Hepatic stellate cell (primary cell): ENCODE results near the gene BLOC1S6.
"Not testable (repeated sequence)": the region's sequence is repeated elsewhere in the genome, so short reads cannot be mapped to it uniquely, and the experiment has no call there.

Source experiments
- DNase-seq: peaks from one replicate; pipeline ENCODE4 v3.0.0; 2011; ENCODE audit warnings: low spot score

Gene BLOC1S6

DNA sequence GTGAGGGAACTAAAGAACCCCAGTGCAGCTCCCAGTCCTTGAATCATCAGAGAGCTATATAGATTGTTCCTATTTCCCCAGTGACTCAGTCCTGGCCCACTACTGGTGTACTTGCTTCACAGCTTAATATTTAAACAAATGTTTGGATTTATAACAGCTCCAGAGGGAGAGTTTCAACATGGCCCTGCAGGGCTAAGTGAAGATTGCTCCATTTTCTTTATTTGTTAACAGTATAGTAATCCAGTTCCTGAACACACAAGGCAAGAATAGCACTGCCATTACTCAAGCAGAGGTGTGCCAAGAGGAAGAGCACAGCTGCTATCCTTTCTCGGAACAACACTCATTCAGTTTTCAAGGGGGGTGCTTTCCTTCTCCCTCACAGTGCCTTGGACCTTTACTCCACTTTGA is 54.2 kb downstream of the BLOC1S6 start:
- DNase-seq, result peak; percentile 55

DNA sequence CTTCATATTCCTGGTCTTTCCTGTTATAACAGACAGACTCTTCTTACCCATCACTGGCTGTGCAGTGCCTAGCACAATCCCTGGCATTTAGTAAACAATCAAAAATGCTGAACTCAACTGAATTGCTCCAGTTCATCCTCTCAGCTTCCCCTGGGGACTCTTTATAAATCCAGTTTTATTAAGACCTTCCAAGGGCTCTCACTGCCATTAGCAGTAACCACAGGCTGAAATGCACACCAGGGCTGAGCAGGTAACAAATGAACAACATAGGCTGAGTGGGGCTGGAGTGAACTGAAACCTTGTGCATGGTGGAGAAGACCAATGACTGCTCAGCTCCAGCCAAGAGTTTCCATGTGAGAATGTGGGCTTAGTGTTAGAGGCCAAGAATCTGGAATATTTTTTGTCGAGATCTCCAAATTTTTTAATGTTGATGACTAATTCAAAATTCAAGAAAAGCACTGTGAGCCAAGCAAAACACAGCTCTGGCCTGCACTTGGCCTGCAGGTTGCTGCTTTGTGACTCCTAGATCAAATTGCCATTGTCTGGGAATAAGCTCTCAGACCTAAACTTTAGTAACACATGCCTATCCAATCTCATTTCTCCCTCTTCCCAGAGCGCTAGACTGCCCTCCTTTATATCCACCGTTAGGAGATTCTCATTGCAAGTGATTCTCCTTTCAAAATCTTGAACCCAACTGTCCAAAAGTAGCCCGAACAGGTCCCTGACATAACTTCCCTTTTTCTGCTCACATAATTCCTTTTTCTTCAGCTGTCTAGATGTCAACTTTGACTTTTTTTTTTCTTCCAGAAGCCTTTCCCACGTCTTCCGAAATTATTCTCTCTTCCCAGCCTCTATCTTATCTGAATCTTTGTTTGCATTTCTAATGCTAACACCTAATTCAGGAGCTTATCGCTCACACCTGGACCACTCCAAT is 55.1 kb downstream of the BLOC1S6 start:
- DNase-seq, result peak; percentile 73

DNA sequence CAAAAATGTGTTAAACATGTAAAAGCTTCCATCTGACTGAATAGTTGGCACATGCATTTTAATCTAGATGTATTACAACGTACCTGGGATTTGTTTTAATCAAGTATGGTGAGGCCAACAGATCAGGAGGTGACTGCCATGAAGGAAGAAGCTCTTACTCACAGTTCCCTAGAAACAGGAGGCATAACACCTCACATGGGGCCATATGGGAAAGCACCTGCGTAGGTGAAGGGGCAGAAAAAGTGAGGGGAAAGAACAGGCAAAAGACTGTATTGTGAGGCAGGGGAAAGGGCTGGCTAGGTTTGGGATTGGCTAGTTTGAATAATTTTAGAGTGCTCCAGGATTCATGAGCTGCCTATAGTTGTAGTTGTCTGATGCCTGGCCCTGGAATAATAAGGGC is 57.3 kb downstream of the BLOC1S6 start:
- no peak for DNase-seq

DNA sequence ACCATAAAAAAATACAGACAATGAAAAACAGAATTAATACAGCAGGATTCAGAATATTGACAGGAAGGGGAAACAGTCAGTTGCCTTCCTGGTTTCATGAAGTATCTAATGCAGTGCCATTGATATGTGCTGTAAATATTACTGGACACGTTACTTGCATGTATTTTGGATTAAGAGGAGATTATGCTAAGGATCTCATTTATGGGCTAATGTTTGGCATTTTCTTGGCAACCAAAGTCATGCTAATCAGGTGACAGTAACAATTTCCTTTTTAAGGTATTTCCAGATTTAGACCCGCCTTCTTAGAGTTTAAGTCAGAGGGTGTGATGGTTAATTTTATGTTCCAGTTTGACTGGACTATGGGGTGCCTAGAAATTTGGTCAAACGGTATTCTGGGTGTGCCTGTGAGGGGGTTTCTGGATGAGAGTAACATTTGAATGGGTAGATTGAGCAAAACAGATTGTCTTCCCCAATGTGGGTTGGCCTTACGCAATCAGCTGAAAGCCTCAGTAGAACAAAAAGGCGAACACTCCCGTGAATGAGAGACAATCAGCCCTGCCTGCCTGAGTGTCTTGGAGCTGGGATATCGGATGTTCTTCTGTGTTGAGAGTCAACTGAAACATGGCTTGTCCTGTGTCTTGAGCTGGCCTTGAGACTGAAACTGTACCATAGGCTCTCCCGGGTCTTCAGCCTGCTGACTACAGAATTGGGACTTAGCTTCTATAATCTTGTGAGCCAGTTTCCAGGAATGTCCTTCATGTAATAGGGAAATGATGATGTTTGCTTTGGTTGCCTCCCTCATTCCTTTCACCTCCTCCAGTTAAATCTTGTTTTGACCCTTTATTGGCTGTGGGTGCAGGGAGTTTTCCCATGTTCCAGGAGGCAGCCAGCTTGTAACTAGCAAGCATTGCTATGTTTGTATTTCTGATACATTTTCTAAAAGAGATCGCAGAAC is 58.1 kb downstream of the BLOC1S6 start:
- DNase-seq, result peak; percentile 70

DNA sequence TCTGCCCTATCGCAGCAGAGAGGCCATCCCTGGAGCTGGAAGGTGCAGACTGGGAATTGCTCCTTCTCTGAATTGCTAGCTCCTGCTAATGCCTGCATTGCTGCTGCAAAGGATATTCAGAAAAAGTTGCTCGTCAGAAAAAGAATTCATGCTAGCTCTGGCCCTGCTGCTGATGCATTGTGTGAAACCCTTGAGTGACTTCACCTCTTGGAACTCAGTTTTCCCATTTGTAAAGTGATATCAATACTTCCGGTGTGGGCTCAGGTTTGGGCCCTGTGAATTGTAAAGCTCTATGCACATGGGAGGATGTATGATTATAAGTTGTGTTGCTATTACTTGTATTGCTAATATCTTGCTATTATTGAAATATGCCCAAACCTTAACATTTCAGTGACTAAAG is 59.0 kb downstream of the BLOC1S6 start:
- DNase-seq, result no peak

DNA sequence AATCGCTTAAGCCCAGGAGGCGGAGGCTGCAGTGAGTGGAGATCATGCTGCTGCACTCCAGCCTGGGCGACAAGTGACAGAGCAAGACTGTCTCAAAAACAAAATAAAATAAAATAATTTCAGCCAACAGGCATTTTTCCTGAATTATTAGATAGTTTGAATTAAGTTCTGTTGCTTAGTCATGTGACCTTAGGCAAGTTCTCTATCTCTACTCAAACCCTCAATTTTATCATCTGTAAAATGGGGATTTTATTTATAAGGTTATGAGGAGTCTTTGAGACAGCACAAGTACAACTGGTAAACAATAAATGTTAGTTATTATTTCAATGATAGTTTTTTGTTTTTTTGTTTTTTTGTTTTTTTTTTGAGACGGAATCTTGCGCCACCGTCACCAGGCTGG is 60.6 kb downstream of the BLOC1S6 start:
- DNase-seq, result no peak

DNA sequence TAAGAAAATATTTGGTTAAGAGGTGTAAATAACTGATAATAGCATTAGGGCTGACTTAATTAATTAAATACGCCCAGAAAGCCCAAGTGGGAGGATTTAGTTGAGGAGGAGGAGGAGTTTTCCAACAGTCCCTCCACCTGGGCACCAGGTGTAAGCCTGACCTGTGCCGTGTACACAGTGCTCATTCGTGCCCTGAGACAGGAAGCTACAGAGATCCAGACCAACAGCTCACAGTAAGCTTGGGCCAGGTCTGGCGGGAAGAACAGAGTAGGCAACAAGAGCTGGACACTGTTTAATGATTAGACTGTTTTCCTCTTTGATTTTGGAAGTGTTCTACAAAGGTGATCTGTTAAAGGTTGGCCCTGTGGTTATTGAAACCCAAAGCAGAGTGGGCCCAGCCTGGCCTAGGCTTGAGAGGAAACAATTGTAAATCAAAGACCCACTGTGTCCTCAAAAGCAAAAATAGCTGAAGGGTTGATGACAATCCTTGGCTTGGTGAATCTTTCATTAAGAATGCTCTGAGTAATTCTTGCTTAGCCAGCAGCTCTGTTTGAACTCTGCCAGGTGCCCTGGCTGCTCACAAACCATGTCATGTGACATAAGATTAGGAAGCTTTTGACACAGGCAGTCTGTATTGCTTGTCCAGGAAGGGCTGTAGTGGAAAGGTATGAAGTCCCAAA is 61.5 kb downstream of the BLOC1S6 start:
- DNase-seq, result peak; percentile 34

DNA sequence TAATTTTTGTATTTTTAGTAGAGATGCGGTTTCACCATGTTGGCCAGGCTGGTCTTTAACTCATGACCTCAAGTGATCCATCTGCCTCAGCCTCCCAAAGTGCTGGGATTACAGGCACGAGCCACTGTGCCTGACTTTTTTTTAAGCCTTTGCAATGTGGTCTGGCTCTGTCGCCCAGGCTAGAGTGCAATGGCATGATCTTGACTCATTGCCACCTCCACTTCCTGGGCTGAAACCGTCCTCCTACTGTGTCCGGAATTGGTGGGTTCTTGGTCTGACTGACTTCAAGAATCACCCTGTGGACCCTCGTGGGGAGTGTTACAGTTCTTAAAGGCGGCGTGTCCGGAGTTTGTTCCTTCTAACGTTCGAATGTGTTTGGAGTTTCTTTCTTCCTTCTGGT is 62.8 kb downstream of the BLOC1S6 start:
- not testable (repeated sequence) for DNase-seq

DNA sequence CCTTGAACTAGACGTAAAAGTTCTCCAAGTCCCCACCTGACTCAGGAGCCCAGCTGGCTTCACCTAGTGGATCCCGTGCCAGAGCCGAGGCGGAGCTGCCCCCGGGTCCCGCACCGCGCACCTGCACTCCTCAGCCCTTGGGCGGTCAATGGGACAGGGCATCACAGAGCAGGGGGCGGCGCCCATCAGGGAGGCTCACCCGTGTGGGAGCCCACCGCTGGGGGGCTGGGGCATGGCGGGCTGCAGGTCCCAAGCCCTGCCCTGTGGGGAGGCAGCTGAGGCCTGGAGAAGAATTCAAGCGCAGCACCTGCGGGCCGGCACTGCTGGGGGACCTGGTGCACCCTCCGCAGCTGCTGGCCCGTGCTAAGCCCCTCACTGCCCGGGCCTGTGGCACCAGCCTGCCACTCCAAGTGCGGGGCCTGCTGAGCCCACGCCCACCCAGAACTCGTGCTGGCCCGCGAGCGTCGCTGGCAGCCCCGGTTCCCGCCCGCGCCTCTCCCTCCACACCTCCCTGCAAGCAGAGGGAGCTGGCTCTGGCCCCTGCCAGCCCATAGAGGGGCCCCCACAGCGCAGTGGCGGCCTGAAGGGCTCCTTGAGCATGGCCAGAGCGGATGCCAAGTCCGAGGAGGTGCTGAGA is 63.8 kb downstream of the BLOC1S6 start:
- no peak for DNase-seq

DNA sequence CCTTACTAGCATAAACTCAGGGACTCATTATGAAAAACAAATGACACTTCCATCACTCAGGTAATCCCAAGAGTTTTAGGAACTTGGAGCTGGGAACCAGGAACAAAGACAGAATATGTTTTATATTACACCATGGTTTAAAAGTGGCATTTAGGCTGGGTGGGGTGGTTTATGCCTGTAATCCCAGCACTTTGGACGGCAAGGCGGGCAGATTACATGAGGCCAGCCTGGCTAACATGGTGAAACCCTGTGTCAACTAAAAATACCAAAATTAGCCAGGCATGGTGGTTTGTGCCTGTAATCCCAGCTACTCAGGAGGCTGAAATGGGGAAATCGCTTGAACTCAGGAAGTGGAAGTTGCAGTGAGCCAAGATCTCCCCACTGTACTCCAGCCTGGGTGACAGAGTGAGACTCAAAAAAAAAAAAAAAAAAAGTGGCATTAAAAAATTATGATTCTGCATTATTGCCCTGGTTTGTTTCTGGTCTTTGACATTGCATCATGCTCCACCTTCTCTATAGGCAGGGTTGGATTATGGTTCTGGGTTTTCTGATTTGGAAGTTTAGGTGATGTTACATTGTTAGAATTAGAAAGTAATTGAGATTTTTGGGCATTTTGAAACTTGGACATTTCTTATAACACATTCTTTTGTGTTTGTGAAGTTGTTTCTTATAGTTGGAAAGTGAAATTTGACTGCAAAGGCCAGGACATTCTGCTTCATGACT is 66.7 kb downstream of the BLOC1S6 start:
- no peak for DNase-seq

DNA sequence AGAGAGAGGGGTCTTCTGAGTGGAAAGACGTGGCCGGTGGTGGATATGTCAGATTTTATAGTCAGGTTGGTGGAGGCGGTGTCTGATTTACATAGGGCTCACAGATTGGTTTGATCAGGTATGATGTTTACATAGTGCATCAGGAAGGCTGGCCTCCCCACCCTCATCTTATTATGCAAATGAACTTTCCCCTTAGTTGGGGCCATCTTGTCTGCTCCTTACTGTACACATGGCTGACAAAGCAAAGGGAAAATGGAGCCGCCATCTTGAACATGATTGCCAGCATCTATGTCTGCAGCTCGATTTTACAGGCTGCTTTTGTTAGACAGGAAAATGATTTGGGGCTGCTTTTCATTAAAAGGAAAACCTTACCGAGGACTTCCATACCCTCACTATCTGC is 67.6 kb downstream of the BLOC1S6 start:
- DNase-seq, result no peak

DNA sequence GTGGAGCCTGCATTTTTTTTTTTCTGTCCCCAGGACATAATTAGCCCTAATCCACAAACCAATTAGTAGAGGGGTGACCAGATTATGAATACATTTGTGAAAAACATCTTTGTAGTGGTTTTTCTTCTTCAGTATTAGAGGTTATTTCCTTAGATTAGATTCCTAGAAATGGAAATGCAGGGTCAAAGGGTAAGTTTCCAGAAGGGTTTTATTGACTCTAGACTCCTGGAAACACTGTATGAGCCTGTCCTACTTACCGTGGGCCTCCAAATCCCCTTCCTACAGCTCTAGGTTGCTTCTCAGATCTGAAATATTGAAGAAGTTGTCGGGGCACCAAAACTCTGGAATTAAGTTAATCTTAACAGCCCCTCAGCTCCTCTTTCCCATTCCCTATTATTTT is 70.1 kb downstream of the BLOC1S6 start:
- no peak for DNase-seq

DNA sequence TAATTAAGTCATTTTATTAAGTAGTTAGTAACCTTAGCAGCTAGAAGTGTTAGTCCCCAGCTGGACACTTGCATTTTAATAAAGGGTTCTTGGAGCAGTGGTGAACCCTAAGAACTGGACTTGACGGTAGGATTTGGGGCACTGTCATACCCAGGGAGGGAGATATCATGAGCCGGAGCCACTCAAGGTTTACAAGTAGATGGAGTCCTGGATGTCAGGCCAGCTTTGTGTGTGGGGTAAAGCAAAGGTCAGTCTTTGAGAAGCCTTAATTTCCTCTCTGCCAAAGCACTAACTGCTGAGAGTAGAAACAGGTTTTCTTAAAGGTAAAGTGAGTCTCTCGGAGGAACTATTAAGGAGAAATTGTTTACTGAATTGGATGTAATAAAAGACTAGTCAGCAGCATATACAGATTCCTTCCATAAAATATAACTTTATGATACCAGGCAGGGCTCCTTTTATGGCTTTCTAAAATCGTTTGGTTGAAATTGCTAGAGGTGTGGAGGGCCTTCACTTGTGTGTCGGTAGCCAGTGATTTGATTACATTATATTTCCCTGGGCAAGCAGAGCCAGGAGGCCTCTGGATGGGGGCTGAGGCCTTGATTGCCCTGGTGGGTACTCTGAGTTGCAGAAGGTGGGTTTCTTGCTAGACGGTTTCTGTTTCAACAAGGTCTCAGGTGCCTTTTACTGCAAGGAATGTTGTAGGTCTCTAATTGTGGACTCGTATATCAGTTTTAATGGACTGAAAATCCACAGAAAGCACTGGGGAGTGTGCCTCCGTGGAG is 70.8 kb downstream of the BLOC1S6 start:
- DNase-seq, result no peak
